GM18951 (cell line): Measurements from ENCODE around the gene CDH4.

ENCODE experiments used
- POLR2A ChIP-seq: IDR thresholded peaks from 4 replicates; pipeline ENCODE4 v1.6.1; 2011; ENCODE audit warnings: mild to moderate bottlenecking; ENCODE audit not compliant: insufficient read length, insufficient read depth; ENCODE audit errors: extremely low read depth
- in situ Hi-C: fragments of 300-500 bp; cut with MboI; formaldehyde crosslinking; loops from one replicate; pipeline ENCODE4 v1.12.0; 2022; ENCODE audit warnings: low sequenced_read_pairs, mixed read lengths, inconsistent platforms; ENCODE audit not compliant: unreplicated experiment

Gene CDH4

GRCh38 chr20:61686051-61686936, 434.2 kb downstream of the CDH4 start:
- TF ChIP-seq POLR2A: no peak
- in situ Hi-C loops: no loop called here

- TF ChIP-seq POLR2A: no peak
- in situ Hi-C loops: no loop called here
Measured at GRCh38 chr20:61688411-61688810, 436.4 kb downstream of the CDH4 start.

GRCh38 chr20:61690150-61690549, 438.1 kb downstream of the CDH4 start:
- no peak for TF ChIP-seq POLR2A
- in situ Hi-C loops: no loop called here

GRCh38 chr20:61690993-61691838, 439.2 kb downstream of the CDH4 start:
- no peak for TF ChIP-seq POLR2A
- in situ Hi-C loops: no loop called here

GRCh38 chr20:61691978-61692377, 439.9 kb downstream of the CDH4 start:
- in situ Hi-C loops: no loop called here
- TF ChIP-seq POLR2A: no peak

GRCh38 chr20:61692479-61692878, 440.4 kb downstream of the CDH4 start:
- TF ChIP-seq POLR2A: no peak
- in situ Hi-C loops: no loop called here

- no peak for TF ChIP-seq POLR2A
Measured at GRCh38 chr20:61693055-61693600, 441.1 kb downstream of the CDH4 start.

GRCh38 chr20:61694682-61695081, 442.6 kb downstream of the CDH4 start:
- no peak for TF ChIP-seq POLR2A
- in situ Hi-C loops: no loop called here

More at GRCh38 chr20:61693055-61693600, 441.1 kb downstream of the CDH4 start:
- in situ Hi-C loops: no loop called here

- no peak for TF ChIP-seq POLR2A
- in situ Hi-C loops: no loop called here
Measured at GRCh38 chr20:61695741-61696140, 443.7 kb downstream of the CDH4 start.

GRCh38 chr20:61696181-61696735, 444.2 kb downstream of the CDH4 start:
- in situ Hi-C loops: no loop called here
- TF ChIP-seq POLR2A: no peak

- in situ Hi-C loops: no loop called here
- no peak for TF ChIP-seq POLR2A
Measured at GRCh38 chr20:61697666-61698597, 445.9 kb downstream of the CDH4 start.
